Hepatocyte (in vitro differentiated cells): ENCODE measurements around the gene SLC12A8.

ENCODE experiments used
- CTCF ChIP-seq: fragments of 200-600 bp; sonication (generic); IDR thresholded peaks from 2 replicates; pipeline ENCODE4 v1.5.1; 2016; ENCODE audit warnings: antibody characterized with exemption, mild to moderate bottlenecking; ENCODE audit not compliant: poor library complexity
- EZH2 ChIP-seq: fragments of 200-600 bp; sonication (generic); IDR thresholded peaks from 2 replicates; pipeline ENCODE4 v1.6.1; 2016; ENCODE audit warnings: antibody characterized with exemption, mild to moderate bottlenecking, borderline replicate concordance
- EZH2phosphoT487 ChIP-seq: fragments of 200-600 bp; sonication (generic); IDR thresholded peaks from one replicate; pipeline ENCODE4 v1.6.1; 2018; ENCODE audit warnings: antibody characterized with exemption, mild to moderate bottlenecking, low read depth, moderate library complexity; ENCODE audit not compliant: unreplicated experiment, severe bottlenecking

- no peak for TF ChIP-seq CTCF
- no peak for TF ChIP-seq EZH2
- no peak for TF ChIP-seq EZH2phosphoT487
Observed at GRCh38 chr3:125076464-125076863, 136.1 kb downstream of the SLC12A8 start.
